Fibroblast of pulmonary artery (primary cell): ENCODE data around the gene OLFML2A.

Source experiments
- DNase-seq: peaks from one replicate; pipeline ENCODE4 v3.0.0-alpha.2; 2010; ENCODE audit warnings: low read depth
- H3K4me3 ChIP-seq: replicated peaks from 2 replicates; pipeline ENCODE4 v1.5.1; 2011; ENCODE audit warnings: low read depth, mild to moderate bottlenecking, control low read depth, low read length, moderate library complexity
- TF ChIP-seq, protein P1 (sequence below): IDR thresholded peaks from 2 replicates; pipeline ENCODE4 v1.5.1; 2011; ENCODE audit warnings: mild to moderate bottlenecking, control low read depth, low read length, inconsistent platforms; ENCODE audit errors: missing control alignments

Gene OLFML2A

DNA sequence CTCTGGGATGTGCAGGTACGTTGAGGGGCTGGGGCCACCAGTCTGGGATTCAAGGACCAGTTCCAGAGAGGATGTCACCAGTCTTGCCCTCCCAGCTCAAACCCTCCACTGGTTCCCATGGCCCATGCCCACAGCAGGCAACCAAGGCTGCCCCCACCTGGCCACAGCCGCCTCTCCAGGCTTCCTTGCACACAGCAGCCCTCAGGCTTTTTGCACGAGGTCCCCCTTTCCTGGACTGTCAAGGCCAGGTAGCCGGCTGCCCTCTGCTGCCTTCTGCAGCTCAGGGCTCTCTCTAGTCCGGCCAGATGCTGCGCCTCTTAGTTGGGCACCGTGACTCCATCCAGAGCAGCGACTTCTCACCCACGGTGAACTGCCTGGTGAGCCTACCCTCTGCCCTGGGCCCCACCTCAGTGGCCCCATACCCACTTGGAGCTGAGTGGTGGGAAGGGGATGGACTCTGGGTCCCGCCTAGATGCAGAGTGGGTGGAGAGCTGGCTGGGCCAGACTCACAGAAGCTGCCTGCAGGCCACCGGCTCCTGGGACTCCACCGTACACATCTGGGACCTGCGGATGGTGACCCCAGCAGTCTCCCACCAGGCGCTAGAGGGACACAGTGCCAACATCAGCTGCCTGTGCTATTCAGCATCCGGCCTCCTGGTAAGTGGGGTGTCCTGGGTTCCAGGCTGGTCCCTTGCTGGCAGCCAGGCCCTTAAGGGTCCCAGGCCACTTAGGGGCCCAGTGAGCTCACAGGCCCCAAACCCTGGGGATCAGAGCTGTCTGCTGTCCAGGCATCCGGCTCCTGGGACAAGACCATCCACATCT, 79.2 kb downstream of the OLFML2A start:
- H3K4me3 ChIP-seq = no peak overlapping the region
- no peak for DNase-seq
- TF ChIP-seq, protein P1, sequence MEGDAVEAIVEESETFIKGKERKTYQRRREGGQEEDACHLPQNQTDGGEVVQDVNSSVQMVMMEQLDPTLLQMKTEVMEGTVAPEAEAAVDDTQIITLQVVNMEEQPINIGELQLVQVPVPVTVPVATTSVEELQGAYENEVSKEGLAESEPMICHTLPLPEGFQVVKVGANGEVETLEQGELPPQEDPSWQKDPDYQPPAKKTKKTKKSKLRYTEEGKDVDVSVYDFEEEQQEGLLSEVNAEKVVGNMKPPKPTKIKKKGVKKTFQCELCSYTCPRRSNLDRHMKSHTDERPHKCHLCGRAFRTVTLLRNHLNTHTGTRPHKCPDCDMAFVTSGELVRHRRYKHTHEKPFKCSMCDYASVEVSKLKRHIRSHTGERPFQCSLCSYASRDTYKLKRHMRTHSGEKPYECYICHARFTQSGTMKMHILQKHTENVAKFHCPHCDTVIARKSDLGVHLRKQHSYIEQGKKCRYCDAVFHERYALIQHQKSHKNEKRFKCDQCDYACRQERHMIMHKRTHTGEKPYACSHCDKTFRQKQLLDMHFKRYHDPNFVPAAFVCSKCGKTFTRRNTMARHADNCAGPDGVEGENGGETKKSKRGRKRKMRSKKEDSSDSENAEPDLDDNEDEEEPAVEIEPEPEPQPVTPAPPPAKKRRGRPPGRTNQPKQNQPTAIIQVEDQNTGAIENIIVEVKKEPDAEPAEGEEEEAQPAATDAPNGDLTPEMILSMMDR = peak; percentile 34

DNA sequence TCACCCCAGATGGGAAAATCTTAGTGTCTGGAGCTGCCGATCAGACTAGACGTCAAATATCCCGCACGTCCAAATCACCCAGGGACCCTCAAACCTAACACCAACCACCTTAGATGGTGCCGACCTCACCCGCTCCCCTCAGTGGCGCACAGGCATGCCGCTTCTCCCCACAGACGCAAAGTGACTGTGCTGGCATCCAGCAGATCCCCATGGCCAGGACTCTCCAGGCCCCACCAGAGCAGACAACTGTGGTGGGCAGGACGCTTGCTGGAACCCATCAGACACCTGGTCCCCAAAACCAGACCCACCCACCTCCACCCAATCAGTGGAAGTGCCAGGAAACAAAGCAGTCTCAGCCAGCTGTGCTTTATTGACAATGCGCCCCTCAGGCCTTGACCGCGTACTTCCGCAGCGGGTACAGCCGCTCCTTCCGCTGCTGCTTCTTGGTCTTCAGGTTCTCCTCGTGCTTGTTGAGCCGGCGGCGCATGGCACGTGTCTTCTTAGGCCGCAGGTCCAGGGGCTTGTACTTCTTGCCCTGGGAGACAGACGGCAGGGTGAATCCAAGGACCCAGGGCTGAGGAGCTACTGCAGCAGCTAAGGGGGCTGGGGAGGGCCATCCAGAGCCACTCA, 80.7 kb downstream of the OLFML2A start:
- no peak for DNase-seq
- H3K4me3 ChIP-seq = no peak overlapping the region
- TF ChIP-seq, protein P1 = no peak

DNA sequence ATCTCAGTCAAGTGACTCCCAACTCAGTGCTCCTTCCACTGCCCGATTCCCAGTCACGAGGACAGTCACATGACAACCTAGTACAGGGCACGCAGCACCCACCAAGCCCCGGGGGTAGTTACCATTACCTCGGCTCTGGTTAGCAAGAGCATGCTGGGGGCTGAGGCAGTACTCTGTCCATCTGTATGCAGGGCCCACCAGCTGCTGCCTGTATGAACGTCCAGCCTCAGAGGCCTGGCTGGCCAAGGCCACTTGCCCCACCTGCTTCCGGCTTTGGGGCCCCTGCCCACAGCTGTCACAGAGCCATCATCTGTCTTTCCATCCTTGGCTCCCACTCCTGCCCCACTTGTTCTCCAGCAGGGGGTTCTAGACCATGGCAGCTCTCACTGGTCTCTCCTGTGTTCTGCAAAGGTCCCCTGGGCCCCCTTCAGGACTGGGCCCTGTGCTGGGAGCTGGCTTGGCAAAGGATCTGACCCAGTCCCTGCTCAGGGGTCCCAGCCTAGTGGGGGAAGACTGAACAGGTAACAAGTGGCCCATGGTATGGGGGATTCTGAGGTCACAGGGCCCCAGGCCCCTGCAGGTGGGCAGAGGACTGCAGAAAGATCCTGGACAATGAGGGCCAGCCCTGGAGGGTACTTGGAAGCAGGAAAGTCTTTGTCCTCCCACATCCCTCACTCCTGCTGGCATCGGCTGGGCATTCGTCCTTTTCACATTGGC, 81.6 kb downstream of the OLFML2A start:
- no peak for DNase-seq
- H3K4me3 ChIP-seq = no peak overlapping the region
- TF ChIP-seq, protein P1 = peak; percentile 10

DNA sequence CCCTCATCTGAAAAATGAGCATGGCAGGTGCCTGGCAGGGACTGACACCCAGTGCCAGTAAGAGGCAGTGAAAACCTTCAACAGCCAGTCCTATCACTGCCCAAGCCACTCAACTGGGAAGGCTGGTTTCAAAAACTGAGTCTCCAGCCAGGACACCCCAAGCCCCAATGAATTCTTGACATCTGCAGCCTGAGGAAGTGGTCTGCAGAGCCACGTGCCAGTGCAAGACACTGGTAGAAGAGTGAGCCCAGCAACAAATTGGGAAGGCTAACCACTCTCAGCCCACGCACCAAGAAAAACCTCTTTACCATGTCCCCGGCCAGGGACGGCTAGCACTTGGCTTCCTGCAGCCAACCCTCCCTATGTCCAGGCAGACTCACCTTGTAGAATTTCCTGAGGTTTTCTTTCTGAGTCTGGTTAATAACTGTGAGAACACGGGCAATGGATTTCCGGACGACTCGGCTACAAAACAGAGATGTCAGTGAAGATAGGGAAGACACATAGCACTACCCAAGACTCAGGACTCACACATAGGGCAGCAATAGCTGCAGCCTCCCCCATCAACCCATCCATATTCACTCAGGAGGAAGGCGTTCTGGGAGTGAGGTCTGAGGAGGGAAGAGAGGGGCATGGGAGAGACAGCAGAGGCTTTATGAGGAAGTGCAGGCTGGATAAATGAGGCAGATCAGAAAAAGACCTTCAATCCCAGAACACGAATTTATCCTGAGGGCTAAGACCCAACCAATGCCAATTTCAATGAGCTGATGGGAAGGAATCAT, 83.1 kb downstream of the OLFML2A start:
- DNase-seq = no peak
- TF ChIP-seq, protein P1 = no peak
- peak overlapping the region; percentile 85 for H3K4me3 ChIP-seq

DNA sequence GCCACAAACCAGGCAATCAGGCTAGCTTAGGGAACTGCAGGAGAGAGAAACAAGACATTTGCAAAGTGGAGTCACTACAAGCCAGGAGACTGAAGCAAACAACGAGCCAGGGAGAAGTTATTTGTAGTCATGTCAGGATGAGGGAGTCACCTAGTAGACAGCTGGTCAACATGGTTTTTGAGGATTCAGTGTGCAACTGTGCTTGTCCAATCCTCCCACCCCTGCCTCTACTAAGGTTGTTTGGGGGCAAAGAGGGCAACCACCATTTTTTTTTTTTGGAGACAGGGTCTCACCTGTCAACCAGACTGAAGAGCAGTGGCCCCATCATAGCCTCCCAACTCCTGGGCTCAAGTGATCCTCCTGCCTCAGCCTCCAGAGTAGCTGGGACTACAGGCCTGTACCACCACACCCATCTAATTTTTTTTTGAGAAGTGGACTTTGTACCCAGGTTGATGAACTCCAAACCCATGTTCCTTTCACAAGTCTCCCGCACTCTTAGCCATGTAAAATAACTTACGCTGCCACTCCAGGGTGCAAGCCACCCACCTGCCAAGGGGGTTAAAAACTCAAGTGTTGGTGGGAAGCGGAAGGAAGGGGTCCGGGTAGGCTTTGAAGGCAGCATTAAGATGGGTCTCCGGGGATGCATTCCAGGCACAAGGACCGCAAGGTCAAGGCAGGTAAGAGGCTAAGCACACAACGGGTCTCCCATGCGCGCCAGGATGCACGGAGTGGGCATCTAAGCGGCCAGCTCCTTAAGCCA, 83.8 kb downstream of the OLFML2A start:
- peak overlapping the region; percentile 85 for H3K4me3 ChIP-seq
- no peak for DNase-seq
- TF ChIP-seq, protein P1 = no peak
